GM19455 (cell line): ENCODE results near the gene OR5H14.
"Not testable (repeated sequence)": the region's sequence is repeated elsewhere in the genome, so short reads cannot be mapped to it uniquely, and the experiment has no call there.

Experiments used
- ATAC-seq: cut with Tn5 transposase; IDR thresholded peaks from one replicate; pipeline ENCODE4 v1.9.1; 2021; ENCODE audit not compliant: unreplicated experiment

The OR5H14 gene

DNA sequence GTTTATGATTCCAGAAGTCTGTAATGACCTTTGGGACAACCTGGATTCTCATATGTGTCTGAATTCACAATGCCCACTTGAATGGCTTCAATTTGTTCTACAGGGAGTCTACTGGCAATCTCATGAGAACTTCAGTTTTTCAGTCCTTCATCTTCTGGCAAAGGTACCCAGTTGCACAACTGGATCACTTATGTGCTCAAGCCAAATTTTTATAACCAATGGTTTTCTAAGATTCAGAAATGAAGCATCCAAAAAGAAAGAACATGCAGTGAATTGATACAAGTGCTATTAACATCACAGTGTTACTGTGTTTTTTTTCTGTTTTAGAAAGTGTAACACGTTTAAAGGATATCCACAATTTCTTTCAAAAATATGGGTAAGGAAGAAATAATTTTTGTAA is at the start of gene OR5H14:
Gene OR5H14 (plus strand): TSS at position 301 of the 400 bp plus-strand sequence. CDS start 1,907 bp downstream, outside the sequence.
- no peak for ATAC-seq

GRCh38 chr3:98099848-98100247 is 47.4 kb upstream of the OR5H14 start:
- no peak for ATAC-seq

DNA sequence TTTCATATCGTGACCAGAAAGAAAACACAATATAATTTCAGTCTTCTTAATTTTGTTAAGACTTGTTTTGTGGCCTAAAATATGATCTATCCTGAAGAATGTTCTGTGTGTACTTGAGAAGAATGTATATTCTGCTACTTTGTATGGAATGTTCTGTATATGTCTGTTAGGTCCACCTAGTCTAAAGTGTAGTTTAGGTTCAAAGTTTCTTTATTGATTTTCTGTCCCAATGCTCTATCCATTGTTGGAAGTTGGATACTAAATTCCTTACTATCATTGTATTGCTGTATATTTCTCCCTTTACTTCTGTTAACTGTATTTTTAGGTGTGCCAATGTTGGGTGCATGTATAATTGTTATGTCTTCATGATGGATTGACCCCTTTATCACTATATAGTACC is 39.1 kb upstream of the OR5H14 start:
- no peak for ATAC-seq

DNA sequence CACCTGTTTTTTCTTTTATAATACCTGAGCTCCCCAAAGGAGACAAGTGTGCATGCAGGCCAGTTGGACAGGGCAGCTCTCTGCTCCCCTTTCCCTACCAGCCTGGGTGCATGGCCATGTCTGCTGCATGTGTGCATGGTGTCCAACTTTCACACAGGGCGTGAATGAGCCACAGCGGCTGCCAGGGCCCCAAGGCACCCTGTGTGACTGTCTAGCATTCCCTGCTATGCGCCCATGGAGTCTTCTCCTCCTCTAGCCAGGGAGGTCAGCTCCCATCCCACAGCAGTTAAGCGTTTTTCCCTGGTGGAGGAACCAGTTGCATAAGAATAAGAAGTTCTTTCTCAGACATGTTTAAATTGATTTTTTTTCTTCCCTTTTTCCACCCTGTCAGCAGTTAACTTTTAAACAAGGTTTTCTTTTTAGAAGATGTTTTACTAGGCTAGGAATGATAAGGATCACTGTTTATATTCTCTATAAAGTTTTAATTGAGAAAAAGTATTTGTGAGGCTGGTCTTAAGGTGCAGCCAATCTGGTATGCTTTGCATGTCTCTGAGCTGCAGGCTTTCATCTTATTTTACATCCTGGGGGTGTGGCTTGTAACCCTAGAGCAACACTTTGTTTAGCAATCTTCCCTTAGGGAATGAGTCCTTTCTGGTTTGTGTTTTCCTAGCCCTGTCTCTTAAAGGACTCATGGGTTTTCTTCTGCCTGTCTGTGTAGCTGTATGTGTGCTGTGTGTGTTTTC is 37.3 kb upstream of the OR5H14 start:
- ATAC-seq: no peak

DNA sequence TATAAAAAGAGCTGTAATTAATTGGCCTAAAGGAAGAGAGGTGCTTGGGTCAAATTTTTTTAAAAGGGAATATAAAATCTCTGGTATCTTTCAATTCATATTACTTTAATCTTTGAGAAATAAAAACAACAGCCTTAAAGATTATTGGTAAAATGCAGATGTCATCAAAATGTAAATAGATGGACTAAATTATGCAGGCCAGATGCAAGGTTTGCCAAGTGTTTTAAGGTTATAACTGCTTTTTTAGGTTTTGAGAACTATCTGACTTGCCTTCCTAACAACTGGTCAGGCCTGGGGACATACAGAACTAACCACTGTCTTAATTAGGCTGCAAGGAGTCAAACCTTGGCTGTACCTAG is 36.8 kb upstream of the OR5H14 start:
- ATAC-seq: no peak

- no peak for ATAC-seq
Measured at GRCh38 chr3:98114264-98114663, 33.0 kb upstream of the OR5H14 start.

GRCh38 chr3:98115717-98116116 is 31.6 kb upstream of the OR5H14 start:
- no peak for ATAC-seq

- no peak for ATAC-seq
Measured at GRCh38 chr3:98130421-98130820, 16.9 kb upstream of the OR5H14 start, which contains the start of gene OR5H1. OR5H1 (plus strand) TSS chr3:98130721; CDS start chr3:98132698, 1,977 bp downstream.

DNA sequence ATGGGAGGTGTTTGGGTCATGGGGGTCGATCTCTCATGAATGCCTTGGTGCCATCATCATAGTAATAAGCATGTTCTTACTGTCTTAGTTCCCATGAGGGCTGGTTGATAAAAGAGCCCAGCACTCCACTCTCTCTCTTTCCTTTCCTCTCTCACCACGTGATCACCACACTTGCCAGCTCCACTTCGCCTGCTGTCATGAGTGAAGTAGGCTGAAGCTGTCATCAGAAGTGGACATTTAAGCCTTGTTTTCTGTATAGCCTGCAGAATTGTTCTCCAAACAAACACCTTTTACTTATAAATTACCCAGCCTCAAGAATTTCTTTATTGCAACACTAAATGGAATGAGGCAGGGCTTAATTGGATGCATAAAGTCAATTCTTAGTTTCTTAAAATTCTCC is 10.6 kb upstream of the OR5H14 start:
- no peak for ATAC-seq

- not testable (repeated sequence) for ATAC-seq
Measured at GRCh38 chr3:98137826-98138557, 9.3 kb upstream of the OR5H14 start.

DNA sequence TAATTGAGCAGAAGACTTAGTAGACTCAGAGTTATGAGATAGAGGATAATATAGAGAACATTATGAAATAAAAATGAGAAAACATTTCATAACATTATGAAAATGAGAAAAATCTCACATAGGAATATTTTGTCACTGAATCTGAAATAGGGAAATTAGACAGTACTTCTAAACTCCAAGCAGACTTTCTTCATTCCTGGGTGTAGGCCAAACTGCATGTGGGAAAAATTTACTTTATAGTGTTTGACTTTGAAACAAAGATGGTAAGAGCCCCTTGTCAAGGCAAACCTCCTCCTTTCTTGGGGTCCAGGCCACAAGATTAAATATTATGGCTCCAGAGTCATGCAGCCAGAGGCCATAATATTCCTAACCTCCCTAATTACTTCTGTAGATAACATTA is 6.7 kb upstream of the OR5H14 start:
- no peak for ATAC-seq

- ATAC-seq: no peak
Measured at GRCh38 chr3:98148751-98149150, 1.5 kb downstream of the OR5H14 start.

- ATAC-seq: not testable (repeated sequence)
Measured at GRCh38 chr3:98149456-98149855, 2.2 kb downstream of the OR5H14 start.

- no peak for ATAC-seq
Measured at GRCh38 chr3:98151241-98151640, 4.0 kb downstream of the OR5H14 start.

DNA sequence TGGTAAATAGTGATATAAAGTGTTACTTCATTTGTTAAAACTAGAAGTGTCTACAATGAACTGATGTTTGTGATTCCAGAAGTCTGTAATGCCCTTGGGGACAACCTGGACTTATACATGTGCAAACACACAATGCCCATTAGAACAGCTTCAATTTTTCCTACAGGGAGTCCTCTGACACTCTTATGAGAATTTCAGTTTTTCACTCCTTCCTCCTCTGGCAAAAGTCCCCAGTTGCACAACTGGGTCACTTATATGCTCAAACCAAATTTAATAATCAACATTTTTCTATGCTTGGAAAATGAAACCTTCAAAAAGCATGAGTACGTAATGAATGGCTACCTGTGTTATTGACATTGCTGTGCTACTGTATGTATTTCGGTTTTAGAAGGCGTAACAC is 19.1 kb downstream of the OR5H14 start, which contains the start of gene OR5H15:
Gene OR5H15 (plus strand): TSS at position 301 of the 400 bp plus-strand sequence. CDS start 2,004 bp downstream, outside the sequence.
- ATAC-seq: no peak

- no peak for ATAC-seq
Measured at GRCh38 chr3:98171071-98171470, 23.8 kb downstream of the OR5H14 start.

DNA sequence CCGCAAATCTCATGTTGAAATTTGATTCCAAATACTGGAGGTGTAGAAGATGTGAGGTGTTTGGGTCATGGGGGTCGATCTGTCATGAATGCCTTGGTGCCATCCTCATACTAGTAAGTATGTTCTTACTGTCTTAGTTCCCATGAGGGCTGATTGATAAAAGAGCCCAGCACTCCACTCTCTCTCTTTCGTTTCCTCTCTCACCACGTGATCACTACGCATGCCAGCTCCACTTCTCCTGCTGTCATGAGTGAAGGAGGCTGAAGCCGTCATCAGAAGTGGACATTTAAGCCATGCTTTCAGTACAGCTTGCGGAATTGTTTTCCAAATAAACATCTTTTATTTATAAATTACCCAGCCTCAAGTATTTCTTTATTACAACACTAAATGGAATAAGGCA is 25.3 kb downstream of the OR5H14 start:
- ATAC-seq: no peak

DNA sequence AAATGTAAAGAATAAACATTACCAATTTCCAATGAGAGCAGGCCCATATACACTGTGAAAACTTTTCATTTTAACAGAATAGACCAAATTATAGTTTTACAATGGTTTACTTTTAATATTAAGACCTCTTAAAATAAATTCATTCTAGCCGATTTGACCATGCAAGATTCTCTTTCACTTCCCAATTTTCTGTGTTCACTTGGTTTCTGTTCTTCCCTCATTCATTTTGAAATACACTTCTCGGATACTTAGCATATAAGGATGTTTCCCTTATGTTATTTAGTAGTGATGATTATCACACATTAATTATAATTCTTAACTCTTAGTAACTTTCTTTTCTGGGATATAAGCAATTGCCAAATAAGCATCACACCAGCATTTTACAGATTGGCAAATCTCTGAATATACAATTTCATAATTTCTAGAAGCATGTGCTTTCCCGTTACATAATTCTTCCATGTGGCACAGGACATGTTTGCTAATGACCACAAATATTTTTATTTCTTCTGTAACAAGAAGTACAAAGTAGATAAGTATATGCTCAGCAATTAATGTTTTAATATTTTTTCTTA is 33.1 kb downstream of the OR5H14 start:
- ATAC-seq: no peak

DNA sequence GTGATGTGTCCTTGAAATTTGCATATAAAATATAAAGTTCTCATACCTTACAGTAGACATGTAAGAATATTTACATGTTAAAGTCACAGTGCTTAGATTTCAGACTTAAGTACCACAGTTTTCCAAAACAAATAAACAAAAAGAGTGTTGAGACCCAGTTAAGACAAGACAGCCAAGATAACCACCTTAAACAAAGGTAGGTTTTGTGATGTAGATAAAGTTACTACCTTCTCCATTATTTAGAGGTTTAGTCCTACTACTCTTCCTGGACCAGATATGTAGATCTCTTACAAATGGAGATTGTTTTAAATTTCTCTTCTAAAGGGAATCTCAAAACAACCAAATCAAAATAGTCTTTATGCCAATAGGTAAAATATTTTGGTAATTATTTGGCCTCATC is 34.9 kb downstream of the OR5H14 start:
- no peak for ATAC-seq

- no peak for ATAC-seq
Measured at GRCh38 chr3:98185180-98185579, 37.9 kb downstream of the OR5H14 start.

GRCh38 chr3:98188545-98188944 is 41.3 kb downstream of the OR5H14 start:
- ATAC-seq: no peak

DNA sequence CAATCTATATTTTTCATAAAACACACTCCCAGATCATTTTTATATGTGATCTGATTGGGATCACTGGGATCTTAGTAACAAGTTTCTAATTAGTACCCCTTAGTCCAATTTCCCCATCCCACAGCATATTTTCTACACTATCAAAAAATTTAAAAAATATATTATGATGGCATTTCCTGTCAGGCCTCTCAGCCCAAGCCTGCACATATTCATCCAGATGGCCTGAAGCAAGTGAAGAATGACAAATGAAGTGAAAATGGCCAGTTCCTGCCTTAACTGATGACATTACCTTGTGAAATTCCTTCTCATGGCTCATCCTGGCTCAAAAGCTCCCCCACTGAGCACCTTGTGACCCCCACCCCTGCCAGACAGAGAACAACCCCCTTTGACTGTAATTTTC is 43.6 kb downstream of the OR5H14 start:
- ATAC-seq: not testable (repeated sequence)
